DMS53 treated with DMSO at 0.1 percent for 48 hours (cell line): ENCODE results near the gene PFKFB2.
A peak's percentile ranks its signal among the peaks of the same experiment; 100 is the strongest.

ENCODE experiments used
- DNase-seq: peaks from one replicate; lab custom pipeline; 2025; ENCODE audit not compliant: unreplicated experiment; lab: John Stamatoyannopoulos, UW

PFKFB2 gene

DNA sequence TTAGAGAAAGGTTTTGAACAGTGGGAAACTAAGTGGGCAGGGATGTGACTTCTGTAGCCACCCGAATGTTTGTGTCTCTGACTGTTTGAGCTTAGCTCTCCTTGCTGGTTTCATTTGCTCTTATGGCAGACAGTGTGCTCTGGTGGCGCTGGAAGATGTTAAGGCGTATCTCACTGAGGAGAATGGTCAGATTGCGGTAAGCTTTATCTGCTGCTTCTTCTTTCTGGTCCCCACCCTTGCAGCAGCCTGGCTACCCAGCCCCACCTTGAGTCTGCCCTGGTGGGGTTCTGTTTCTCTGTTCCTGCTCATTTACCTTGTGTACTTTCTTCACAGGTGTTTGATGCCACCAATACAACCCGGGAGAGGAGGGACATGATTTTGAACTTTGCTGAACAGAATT, 9.9 kb downstream of the PFKFB2 start:
- DNase-seq: no peak

DNA sequence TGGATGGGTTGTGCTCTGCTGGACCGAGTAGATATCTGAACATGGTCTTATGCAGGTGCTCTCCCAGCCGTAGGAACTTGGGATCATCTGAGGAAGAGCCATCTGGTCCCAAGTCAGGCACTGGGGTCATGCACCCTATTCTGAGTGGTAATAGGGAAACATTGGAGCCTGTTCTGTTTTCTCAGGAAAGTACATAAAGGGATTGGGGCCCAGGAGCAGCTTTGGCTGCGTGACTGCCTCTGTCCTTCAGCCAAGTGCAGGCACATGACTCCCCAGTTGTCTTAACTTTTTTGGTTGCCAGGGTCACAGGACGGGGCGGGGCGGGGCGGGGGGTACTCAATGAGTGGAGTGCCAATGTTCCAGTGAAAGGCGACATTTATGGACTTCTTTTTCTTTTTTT, 11.5 kb downstream of the PFKFB2 start:
- DNase-seq: no peak

DNA sequence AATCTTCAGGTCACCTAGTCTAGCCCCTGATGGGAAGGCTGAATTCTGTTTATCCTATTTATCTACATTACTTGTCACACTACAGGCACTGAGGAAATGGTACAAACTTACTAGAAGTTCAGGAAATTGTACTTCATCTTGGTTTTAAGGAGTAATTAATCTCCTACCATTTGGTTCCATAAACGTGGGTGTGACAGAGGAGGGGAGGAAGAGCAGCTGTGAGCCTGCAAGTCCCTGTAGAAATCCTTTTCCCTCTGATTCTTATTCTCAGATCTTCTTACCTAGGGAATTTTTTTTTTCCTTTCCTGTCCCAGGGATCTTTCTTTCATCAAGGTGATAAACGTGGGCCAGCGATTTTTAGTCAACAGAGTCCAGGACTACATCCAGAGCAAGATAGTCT, 14.1 kb downstream of the PFKFB2 start:
- no peak for DNase-seq

- DNase-seq: no peak
These were observed 14.6 kb downstream of the PFKFB2 start for GRCh38 chr1:207067665-207068064.

- DNase-seq: no peak
These were observed 16.0 kb downstream of the PFKFB2 start for GRCh38 chr1:207069061-207069460.

GRCh38 chr1:207069858-207070506, 16.9 kb downstream of the PFKFB2 start:
- DNase-seq: no peak

- DNase-seq: no peak
These were observed 17.7 kb downstream of the PFKFB2 start for GRCh38 chr1:207070811-207071210.

DNA sequence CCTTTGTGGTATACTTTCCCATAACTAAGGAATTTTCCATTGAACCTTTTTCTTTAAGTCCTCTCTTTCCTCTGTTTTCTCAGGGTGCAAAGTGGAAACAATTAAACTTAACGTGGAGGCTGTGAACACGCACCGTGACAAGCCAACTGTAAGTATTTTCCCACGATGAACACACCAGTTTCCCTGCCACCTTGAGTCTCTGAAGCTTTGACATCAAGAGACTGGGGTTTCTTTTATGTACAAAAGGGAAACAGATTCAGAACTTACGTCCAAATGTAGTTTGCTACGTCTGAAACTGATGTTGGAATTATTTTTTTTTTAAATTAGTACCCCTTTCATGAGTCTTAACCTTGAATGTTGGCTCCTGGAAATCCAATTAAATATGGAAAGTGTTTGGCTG, 18.4 kb downstream of the PFKFB2 start:
- DNase-seq: no peak

- no peak for DNase-seq
These were observed 19.2 kb downstream of the PFKFB2 start for GRCh38 chr1:207072233-207072632.

DNA sequence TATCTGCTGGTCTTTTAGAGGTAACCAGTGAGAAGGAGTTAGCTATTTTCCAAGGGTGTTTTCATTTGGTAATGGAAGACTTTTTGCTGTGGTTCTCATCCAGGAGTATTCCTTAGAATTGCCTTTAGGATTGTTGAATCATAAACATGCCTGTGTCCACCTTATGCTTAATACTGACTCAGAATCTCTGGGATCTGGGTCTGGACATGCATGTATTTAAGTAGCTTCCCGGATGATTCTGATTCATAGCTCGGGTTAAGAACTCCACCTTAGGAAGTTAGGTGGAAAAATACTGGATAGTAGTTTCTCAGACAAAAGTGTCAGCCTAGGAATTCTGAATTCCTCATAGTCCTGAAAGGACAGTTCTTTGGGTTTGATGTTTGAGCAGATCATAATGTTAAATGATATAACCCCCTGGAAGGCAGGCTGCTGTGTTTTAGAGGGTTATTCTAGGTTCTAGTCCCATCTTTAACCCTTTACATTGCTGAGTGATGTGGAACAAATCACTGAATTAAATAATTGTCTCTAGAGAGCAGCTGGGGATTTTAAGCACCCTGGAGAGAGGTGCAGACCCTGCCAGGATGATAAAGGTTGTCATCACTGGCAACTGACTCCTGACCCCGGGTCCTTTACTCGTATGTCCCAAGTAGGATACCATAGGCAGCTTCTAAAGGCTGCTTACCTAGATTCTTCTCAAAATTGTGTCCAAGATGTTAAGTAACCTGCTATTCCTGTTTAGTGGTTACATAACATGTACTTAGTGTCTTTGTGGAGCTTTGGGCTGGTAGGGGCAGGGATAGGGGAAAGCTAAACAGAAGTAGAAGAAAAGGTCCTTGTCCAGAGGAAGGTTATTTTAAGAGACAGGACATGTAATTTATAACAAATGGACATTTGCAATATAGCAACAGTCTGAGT, 21.1 kb downstream of the PFKFB2 start:
- DNase-seq: no peak

GRCh38 chr1:207076181-207076955, 23.3 kb downstream of the PFKFB2 start:
- no peak for DNase-seq

DNA sequence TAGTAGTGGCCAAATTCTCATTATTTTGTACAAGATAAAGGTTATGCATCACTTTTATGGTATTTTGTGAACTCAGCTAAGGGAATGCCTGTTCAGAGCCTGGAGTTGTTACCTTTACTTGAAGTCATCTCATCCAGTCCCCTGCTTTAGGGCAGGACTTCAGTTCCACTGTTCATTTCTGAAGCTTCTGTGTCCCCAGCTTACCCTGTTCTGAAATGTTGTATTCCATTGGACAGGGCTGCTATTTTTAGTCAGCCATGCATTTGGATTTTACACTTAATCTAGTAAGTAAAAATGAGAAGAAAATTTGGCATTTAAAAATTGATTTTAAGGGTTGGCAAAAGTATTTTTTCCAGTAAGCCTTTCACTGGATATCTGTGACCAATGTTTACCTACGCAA, 23.9 kb downstream of the PFKFB2 start:
- no peak for DNase-seq

- peak; percentile 82 for DNase-seq
These were observed 24.6 kb downstream of the PFKFB2 start for GRCh38 chr1:207077470-207078377.

GRCh38 chr1:207078578-207079132, 25.6 kb downstream of the PFKFB2 start:
- DNase-seq: no peak

DNA sequence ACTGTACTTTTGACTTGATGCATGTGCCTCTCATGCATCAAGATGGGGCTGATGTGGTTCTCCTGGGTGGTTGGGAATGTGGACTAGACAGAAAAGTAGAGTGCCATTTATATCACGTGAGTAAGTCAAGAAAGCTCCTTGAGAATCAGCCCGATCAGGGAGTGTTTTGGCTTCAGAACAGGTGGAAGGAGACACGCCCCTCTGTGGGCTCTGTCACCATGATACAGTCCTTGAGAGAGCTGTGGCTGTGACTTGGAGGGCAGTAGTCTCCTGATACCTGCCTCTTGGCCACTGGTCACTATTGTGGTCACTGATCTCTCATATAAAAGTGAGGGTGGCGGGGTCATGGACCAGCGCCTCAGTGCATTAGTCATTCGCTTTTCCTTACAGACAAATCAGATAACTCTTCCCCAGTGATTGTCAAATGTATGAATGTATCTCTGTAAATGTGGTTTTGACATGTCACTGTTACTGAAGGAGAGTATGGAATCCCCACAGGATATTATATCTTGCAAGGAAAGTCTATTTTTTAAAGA, 26.7 kb downstream of the PFKFB2 start:
- no peak for DNase-seq

- DNase-seq: no peak
These were observed 28.0 kb downstream of the PFKFB2 start for GRCh38 chr1:207081088-207081487.

GRCh38 chr1:207081806-207082205, 28.7 kb downstream of the PFKFB2 start:
- no peak for DNase-seq

DNA sequence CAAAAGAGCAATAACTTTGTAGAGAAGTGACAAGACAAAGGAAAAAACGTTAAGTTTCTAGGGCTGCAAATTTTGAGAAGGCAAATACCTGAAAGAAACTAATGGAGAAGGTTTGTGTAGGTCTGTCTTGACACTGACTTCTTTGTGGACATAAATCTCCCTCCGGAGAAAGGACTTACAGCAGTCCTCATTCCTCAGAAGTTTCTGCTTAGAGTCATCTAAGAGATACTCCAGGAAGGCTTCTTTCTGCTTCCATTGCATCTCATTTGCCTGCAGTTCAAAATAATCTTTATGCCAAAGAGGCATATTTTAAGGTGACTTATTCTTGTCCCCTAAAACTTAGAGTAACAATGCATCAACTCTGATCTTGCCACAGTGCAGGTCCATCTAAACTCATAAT, 31.2 kb downstream of the PFKFB2 start:
- DNase-seq: no peak

GRCh38 chr1:207084701-207085180, 31.7 kb downstream of the PFKFB2 start:
- peak; percentile 69 for DNase-seq

- DNase-seq: no peak
These were observed 32.8 kb downstream of the PFKFB2 start for GRCh38 chr1:207085887-207086286.
